H1 (cell line): ENCODE results near the gene NOS1AP.

ENCODE experiments used
- CEBPB ChIP-seq: IDR thresholded peaks from 2 replicates; pipeline ENCODE4 v1.6.1; 2012; ENCODE audit warnings: low read depth, low read length
- CHD2 ChIP-seq: IDR thresholded peaks from 2 replicates; pipeline ENCODE4 v1.6.1; 2012; ENCODE audit warnings: low read length, improper control_type of control experiment
- E2F6 ChIP-seq: IDR thresholded peaks from 2 replicates; pipeline ENCODE4 v1.6.1; 2012; ENCODE audit warnings: inconsistent platforms
- EZH2 ChIP-seq: fragments of 200-600 bp; sonication (generic); IDR thresholded peaks from 2 replicates; pipeline ENCODE4 v1.7.1; 2012; ENCODE audit warnings: low read depth, mild to moderate bottlenecking, moderate library complexity, low read length, inconsistent platforms; ENCODE audit not compliant: severe bottlenecking
- JUND ChIP-seq: IDR thresholded peaks from 2 replicates; pipeline ENCODE4 v1.6.1; 2011; ENCODE audit warnings: mild to moderate bottlenecking, improper control_type of control experiment, low read length
- POLR2A ChIP-seq, 2 experiments: IDR thresholded peaks; 1 replicate in 1 of 2; 2 replicates in 1 of 2; pipeline ENCODE4 v1.6.1; 2011; ENCODE audit warnings: low read depth in 2 of 2, low read length in 2 of 2, mild to moderate bottlenecking in 2 of 2; ENCODE audit errors: control extremely low read depth in 1 of 2
- POU5F1 ChIP-seq: IDR thresholded peaks from 2 replicates; pipeline ENCODE4 v1.6.1; 2011; ENCODE audit warnings: low read depth, mild to moderate bottlenecking, low read length, moderate library complexity
- RAD21 ChIP-seq, 2 experiments: IDR thresholded peaks in 1 of 2; conservative IDR thresholded peaks in 1 of 2; 2 replicates each; pipeline ENCODE4 v1.6.1; 2011; ENCODE audit warnings: low read depth in 2 of 2, low read length in 2 of 2, improper control_type of control experiment in 1 of 2, inconsistent platforms in 1 of 2, mild to moderate bottlenecking in 1 of 2, moderate library complexity in 1 of 2
- SIN3A ChIP-seq, 2 experiments: IDR thresholded peaks in 1 of 2; conservative IDR thresholded peaks in 1 of 2; 2 replicates each; pipeline ENCODE4 v1.6.1; 2011 to 2012; ENCODE audit warnings: low read length in 2 of 2, improper control_type of control experiment in 1 of 2, low read depth in 1 of 2, mild to moderate bottlenecking in 1 of 2
- SRF ChIP-seq: IDR thresholded peaks from 2 replicates; pipeline ENCODE4 v1.6.1; 2011; ENCODE audit warnings: mild to moderate bottlenecking, low read depth, low read length, moderate library complexity
- TF ChIP-seq, protein P1 (sequence below), 3 experiments: IDR thresholded peaks; 1 replicate in 2 of 3; 2 replicates in 1 of 3; pipeline versions ENCODE4 v1.5.1 to v1.6.1; 2011; ENCODE audit warnings: low read length in 3 of 3, mild to moderate bottlenecking in 3 of 3, inconsistent platforms in 2 of 3, low read depth in 1 of 3, moderate library complexity in 1 of 3; ENCODE audit not compliant: insufficient read depth in 1 of 3; ENCODE audit errors: control extremely low read depth in 1 of 3
- TF ChIP-seq, protein P2 (sequence below): IDR thresholded peaks from 2 replicates; pipeline ENCODE4 v1.6.1; 2011; ENCODE audit warnings: low read length, improper control_type of control experiment

DNA sequence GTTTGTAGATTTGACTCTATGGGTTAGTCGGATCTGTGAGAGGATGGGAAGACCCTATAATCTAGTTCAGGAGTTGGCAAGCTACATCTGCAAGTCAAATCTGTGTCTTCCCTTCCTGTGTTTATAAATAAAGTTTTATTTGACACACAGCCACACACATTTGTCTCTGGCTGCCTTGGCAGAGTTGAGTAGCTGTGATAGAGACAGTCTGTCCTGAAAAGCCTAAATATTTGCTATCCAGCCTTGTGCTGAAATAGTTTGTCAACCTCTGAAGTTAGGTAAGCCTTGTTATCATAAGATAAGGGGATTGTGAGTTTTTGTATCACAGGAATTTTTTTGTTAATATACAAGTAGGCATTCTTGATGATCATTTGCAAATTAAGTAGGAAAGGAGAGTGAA, 136.8 kb downstream of the NOS1AP start:
- TF ChIP-seq, protein P1, sequence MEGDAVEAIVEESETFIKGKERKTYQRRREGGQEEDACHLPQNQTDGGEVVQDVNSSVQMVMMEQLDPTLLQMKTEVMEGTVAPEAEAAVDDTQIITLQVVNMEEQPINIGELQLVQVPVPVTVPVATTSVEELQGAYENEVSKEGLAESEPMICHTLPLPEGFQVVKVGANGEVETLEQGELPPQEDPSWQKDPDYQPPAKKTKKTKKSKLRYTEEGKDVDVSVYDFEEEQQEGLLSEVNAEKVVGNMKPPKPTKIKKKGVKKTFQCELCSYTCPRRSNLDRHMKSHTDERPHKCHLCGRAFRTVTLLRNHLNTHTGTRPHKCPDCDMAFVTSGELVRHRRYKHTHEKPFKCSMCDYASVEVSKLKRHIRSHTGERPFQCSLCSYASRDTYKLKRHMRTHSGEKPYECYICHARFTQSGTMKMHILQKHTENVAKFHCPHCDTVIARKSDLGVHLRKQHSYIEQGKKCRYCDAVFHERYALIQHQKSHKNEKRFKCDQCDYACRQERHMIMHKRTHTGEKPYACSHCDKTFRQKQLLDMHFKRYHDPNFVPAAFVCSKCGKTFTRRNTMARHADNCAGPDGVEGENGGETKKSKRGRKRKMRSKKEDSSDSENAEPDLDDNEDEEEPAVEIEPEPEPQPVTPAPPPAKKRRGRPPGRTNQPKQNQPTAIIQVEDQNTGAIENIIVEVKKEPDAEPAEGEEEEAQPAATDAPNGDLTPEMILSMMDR (IDR thresholded peaks at IDR 0.05; ENCODE audit: control extremely low read depth in 1 of 3, insufficient read depth in 1 of 3, low read depth in 1 of 3, low read length in 3 of 3) = no peak
- no peak for TF ChIP-seq EZH2
- TF ChIP-seq E2F6 = no peak
- TF ChIP-seq SIN3A (conservative IDR thresholded peaks at IDR 0.05 in 1 of 2, IDR thresholded peaks at IDR 0.05 in 1 of 2; ENCODE audit: low read depth in 1 of 2, low read length in 2 of 2) = no peak
- no peak for TF ChIP-seq CHD2
- TF ChIP-seq CEBPB = no peak
- TF ChIP-seq POU5F1 = no peak
- no peak for TF ChIP-seq RAD21 (IDR thresholded peaks at IDR 0.05 in 1 of 2, conservative IDR thresholded peaks at IDR 0.05 in 1 of 2; ENCODE audit: low read depth in 2 of 2, low read length in 2 of 2)
- TF ChIP-seq, protein P2, sequence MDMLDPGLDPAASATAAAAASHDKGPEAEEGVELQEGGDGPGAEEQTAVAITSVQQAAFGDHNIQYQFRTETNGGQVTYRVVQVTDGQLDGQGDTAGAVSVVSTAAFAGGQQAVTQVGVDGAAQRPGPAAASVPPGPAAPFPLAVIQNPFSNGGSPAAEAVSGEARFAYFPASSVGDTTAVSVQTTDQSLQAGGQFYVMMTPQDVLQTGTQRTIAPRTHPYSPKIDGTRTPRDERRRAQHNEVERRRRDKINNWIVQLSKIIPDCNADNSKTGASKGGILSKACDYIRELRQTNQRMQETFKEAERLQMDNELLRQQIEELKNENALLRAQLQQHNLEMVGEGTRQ = no peak
- no peak for TF ChIP-seq JUND
- TF ChIP-seq POLR2A (IDR thresholded peaks at IDR 0.05; ENCODE audit: control extremely low read depth in 1 of 2, low read depth in 2 of 2, low read length in 2 of 2) = no peak
- TF ChIP-seq SRF = no peak
